ENCODE measurements around the gene NBAS.

NBAS gene

DNA sequence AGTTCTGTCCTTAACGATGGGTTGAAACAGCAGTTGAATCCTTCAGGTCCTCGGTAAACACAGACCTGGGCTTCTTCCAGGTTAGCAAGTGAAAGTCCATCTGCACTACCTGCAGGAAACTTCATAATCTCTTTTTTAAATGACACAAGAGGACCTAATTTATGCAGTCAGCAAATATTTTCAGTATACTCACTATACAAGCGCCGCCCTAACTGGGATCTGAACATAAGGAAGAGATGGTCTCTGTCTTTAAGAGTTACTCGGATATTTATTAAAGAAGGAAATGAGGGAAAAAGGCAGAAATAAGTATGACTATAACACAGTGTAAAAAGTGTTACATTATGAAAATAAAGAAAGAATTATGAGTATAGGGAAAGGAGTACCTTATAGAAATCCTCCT, 103.3 kb downstream of the NBAS start:
- no peak for DNase-seq
- Histone ChIP-seq H2BK15ac (ENCODE audit: low read depth, poor library complexity, severe bottlenecking) (no peak overlapping the region), H3K18ac (ENCODE audit: low read depth in 1 of 2, low read length in 2 of 2) (no peak overlapping the region), H3K36me3 (ENCODE audit: control insufficient read depth in 1 of 2, insufficient read depth in 2 of 2, low read depth in 1 of 2, low read length in 2 of 2) (peaks cover 10 to 67% of the 10 kb centered on the region in 2 experiments), H4K8ac (ENCODE audit: low read length) (no peak overlapping the region), H2BK5ac (ENCODE audit: low read depth, low read length, poor library complexity, severe bottlenecking) (no peak overlapping the region), H3K4me2 (ENCODE audit: low read length, poor library complexity, severe bottlenecking) (no peak overlapping the region), H3K4me1 (ENCODE audit: control insufficient read depth, insufficient read depth, low read depth, low read length) (no peaks in the 10 kb centered on the region), H4K91ac (ENCODE audit: low read length) (no peak overlapping the region), H2AK5ac (ENCODE audit: low read length, severe bottlenecking) (no peak overlapping the region), H3K14ac (ENCODE audit: low read length in 2 of 2) (no peak overlapping the region), H3K27me3 (ENCODE audit: control insufficient read depth in 1 of 2, insufficient read depth in 1 of 2, low read length in 2 of 2) (no peaks in the 10 kb centered on the region), H3K4ac (ENCODE audit: low read depth in 1 of 2, low read length in 2 of 2) (no peak overlapping the region), H3K9ac (ENCODE audit: low read length) (no peak overlapping the region), H3K4me3 (ENCODE audit: insufficient read depth in 1 of 2, low read depth in 1 of 2, low read length in 2 of 2) (no peak overlapping the region), H2BK12ac (ENCODE audit: low read length in 2 of 2) (no peak overlapping the region), H2BK120ac (ENCODE audit: low read depth, low read length) (no peak overlapping the region), H3K23ac (ENCODE audit: low read length in 2 of 2) (no peak overlapping the region), H3K9me3 (ENCODE audit: control insufficient read depth, low read length) (no peaks in the 10 kb centered on the region), H3K79me1 (replicated peaks; ENCODE audit: low read length, poor library complexity, severe bottlenecking) (peaks cover 4% of the 10 kb centered on the region), H3K27ac (ENCODE audit: low read length, poor library complexity, severe bottlenecking) (no peak overlapping the region), H2AFZ (ENCODE audit: low read depth, low read length) (no peak overlapping the region)
- 79% methylated on average over 5 of the region's 5 CpGs for WGBS

DNA sequence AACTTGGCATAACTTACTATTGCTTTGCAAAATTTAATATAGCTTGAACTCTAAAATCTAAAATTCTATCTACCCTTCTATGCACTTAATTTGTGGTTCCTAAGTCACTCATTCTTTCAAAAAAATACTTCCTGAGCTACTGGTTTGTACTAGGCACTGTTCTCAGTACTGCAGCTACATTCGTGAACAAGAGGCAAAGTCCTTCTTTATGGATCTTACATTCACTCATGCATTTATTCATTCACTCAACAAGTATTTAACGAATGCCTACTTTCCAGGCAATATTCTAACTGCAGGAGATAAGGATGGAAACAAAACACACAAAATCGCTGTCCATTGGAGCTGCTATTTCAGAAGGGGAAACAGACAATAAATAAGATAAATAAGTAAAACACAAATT, 104.8 kb downstream of the NBAS start:
- no peak overlapping the region for H2BK15ac ChIP-seq (ENCODE audit: low read depth, poor library complexity, severe bottlenecking)
- H3K9ac ChIP-seq (ENCODE audit: low read length), result no peak overlapping the region
- H3K4me2 ChIP-seq (ENCODE audit: low read length, poor library complexity, severe bottlenecking), result no peak overlapping the region
- no peak overlapping the region for H3K27ac ChIP-seq (ENCODE audit: low read length, poor library complexity, severe bottlenecking)
- no peak overlapping the region for H4K91ac ChIP-seq (ENCODE audit: low read length)
- no peak overlapping the region for H2AFZ ChIP-seq (ENCODE audit: low read depth, low read length)
- no peaks in the 10 kb centered on the region for H3K9me3 ChIP-seq (ENCODE audit: control insufficient read depth, low read length)
- H3K27me3 ChIP-seq (ENCODE audit: control insufficient read depth in 1 of 2, insufficient read depth in 1 of 2, low read length in 2 of 2), result no peaks in the 10 kb centered on the region
- WGBS, result 100% methylated on average over 1 of the region's 3 CpGs
- H4K8ac ChIP-seq (ENCODE audit: low read length), result no peak overlapping the region
- no peak overlapping the region for H2AK5ac ChIP-seq (ENCODE audit: low read length, severe bottlenecking)
- H3K14ac ChIP-seq (ENCODE audit: low read length in 2 of 2), result no peak overlapping the region
- no peak overlapping the region for H3K23ac ChIP-seq (ENCODE audit: low read length in 2 of 2)
- H2BK12ac ChIP-seq (ENCODE audit: low read length in 2 of 2), result no peak overlapping the region
- H3K36me3 ChIP-seq (ENCODE audit: control insufficient read depth in 1 of 2, insufficient read depth in 2 of 2, low read depth in 1 of 2, low read length in 2 of 2), result peaks cover 10 to 62% of the 10 kb centered on the region in 2 experiments
- H3K18ac ChIP-seq (ENCODE audit: low read depth in 1 of 2, low read length in 2 of 2), result no peak overlapping the region
- no peaks in the 10 kb centered on the region for H3K4me1 ChIP-seq (ENCODE audit: control insufficient read depth, insufficient read depth, low read depth, low read length)
- H3K4me3 ChIP-seq (ENCODE audit: insufficient read depth in 1 of 2, low read depth in 1 of 2, low read length in 2 of 2), result no peak overlapping the region
- DNase-seq, result no peak
- H2BK120ac ChIP-seq (ENCODE audit: low read depth, low read length), result no peak overlapping the region
- H3K4ac ChIP-seq (ENCODE audit: low read depth in 1 of 2, low read length in 2 of 2), result no peak overlapping the region
- H3K79me1 ChIP-seq (replicated peaks; ENCODE audit: low read length, poor library complexity, severe bottlenecking), result peaks cover 2% of the 10 kb centered on the region
- H2BK5ac ChIP-seq (ENCODE audit: low read depth, low read length, poor library complexity, severe bottlenecking), result no peak overlapping the region

DNA sequence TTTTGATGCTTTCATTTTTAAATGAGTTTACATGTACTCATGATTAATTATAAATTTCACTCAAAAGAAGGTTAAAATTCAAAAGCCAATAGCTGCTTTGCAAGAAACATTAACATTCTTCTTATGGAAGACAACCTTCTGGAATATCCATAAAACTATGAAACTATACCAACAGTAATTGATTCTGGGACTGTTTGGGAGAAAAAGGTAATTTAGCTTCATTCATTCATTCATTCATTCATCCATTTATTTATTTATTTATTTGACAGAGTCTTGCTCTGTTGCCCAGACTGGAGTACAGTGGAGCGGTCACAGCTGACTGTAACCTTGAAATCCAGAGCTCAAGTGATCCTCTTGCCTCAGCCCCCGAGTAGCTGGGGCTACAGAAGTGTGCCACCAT, 110.3 kb downstream of the NBAS start:
- Histone ChIP-seq H2BK120ac (ENCODE audit: low read depth, low read length) (no peak overlapping the region), H3K4me1 (ENCODE audit: control insufficient read depth, insufficient read depth, low read depth, low read length) (no peaks in the 10 kb centered on the region), H3K36me3 (ENCODE audit: control insufficient read depth in 1 of 2, insufficient read depth in 2 of 2, low read depth in 1 of 2, low read length in 2 of 2) (peaks cover 0 to 32% of the 10 kb centered on the region in 2 experiments), H2BK5ac (ENCODE audit: low read depth, low read length, poor library complexity, severe bottlenecking) (no peak overlapping the region), H2AK5ac (ENCODE audit: low read length, severe bottlenecking) (no peak overlapping the region), H4K8ac (ENCODE audit: low read length) (no peak overlapping the region), H3K4me2 (ENCODE audit: low read length, poor library complexity, severe bottlenecking) (no peak overlapping the region), H3K27ac (ENCODE audit: low read length, poor library complexity, severe bottlenecking) (no peak overlapping the region), H2BK15ac (ENCODE audit: low read depth, poor library complexity, severe bottlenecking) (no peak overlapping the region), H3K14ac (ENCODE audit: low read length in 2 of 2) (no peak overlapping the region), H3K9ac (ENCODE audit: low read length) (no peak overlapping the region), H3K23ac (ENCODE audit: low read length in 2 of 2) (no peak overlapping the region), H2BK12ac (ENCODE audit: low read length in 2 of 2) (no peak overlapping the region), H2AFZ (ENCODE audit: low read depth, low read length) (no peak overlapping the region), H4K91ac (ENCODE audit: low read length) (no peak overlapping the region), H3K9me3 (ENCODE audit: control insufficient read depth, low read length) (peaks cover 7% of the 10 kb centered on the region), H3K4me3 (ENCODE audit: insufficient read depth in 1 of 2, low read depth in 1 of 2, low read length in 2 of 2) (no peak overlapping the region), H3K27me3 (ENCODE audit: control insufficient read depth in 1 of 2, insufficient read depth in 1 of 2, low read length in 2 of 2) (no peaks in the 10 kb centered on the region), H3K18ac (ENCODE audit: low read depth in 1 of 2, low read length in 2 of 2) (no peak overlapping the region), H3K4ac (ENCODE audit: low read depth in 1 of 2, low read length in 2 of 2) (no peak overlapping the region), H3K79me1 (replicated peaks; ENCODE audit: low read length, poor library complexity, severe bottlenecking) (peaks cover 4% of the 10 kb centered on the region)
- WGBS, result 100% methylated on average over 2 of the region's 2 CpGs
- no peak for DNase-seq

GRCh38 chr2:15449556-15450236, 111.4 kb downstream of the NBAS start:
- no peak overlapping the region for H4K91ac ChIP-seq (ENCODE audit: low read length)
- H3K27ac ChIP-seq (ENCODE audit: low read length, poor library complexity, severe bottlenecking), result no peak overlapping the region
- H2AK5ac ChIP-seq (ENCODE audit: low read length, severe bottlenecking), result no peak overlapping the region
- no peak overlapping the region for H3K23ac ChIP-seq (ENCODE audit: low read length in 2 of 2)
- no peaks in the 10 kb centered on the region for H3K27me3 ChIP-seq (ENCODE audit: control insufficient read depth in 1 of 2, insufficient read depth in 1 of 2, low read length in 2 of 2)
- H3K4me1 ChIP-seq (ENCODE audit: control insufficient read depth, insufficient read depth, low read depth, low read length), result no peaks in the 10 kb centered on the region
- H2AFZ ChIP-seq (ENCODE audit: low read depth, low read length), result no peak overlapping the region
- no peak overlapping the region for H2BK12ac ChIP-seq (ENCODE audit: low read length in 2 of 2)
- no peak overlapping the region for H3K14ac ChIP-seq (ENCODE audit: low read length in 2 of 2)
- peaks cover 0 to 26% of the 10 kb centered on the region in 2 experiments for H3K36me3 ChIP-seq (ENCODE audit: control insufficient read depth in 1 of 2, insufficient read depth in 2 of 2, low read depth in 1 of 2, low read length in 2 of 2)
- no peak overlapping the region for H3K4me3 ChIP-seq (ENCODE audit: insufficient read depth in 1 of 2, low read depth in 1 of 2, low read length in 2 of 2)
- peak; percentile 6 for DNase-seq
- no peak overlapping the region for H3K18ac ChIP-seq (ENCODE audit: low read depth in 1 of 2, low read length in 2 of 2)
- H2BK120ac ChIP-seq (ENCODE audit: low read depth, low read length), result no peak overlapping the region
- H3K79me1 ChIP-seq (replicated peaks; ENCODE audit: low read length, poor library complexity, severe bottlenecking), result peaks cover 4% of the 10 kb centered on the region
- no peak overlapping the region for H3K4ac ChIP-seq (ENCODE audit: low read depth in 1 of 2, low read length in 2 of 2)
- 87% methylated on average over 2 of the region's 2 CpGs for WGBS
- H2BK5ac ChIP-seq (ENCODE audit: low read depth, low read length, poor library complexity, severe bottlenecking), result no peak overlapping the region
- H2BK15ac ChIP-seq (ENCODE audit: low read depth, poor library complexity, severe bottlenecking), result no peak overlapping the region
- peaks cover 7% of the 10 kb centered on the region for H3K9me3 ChIP-seq (ENCODE audit: control insufficient read depth, low read length)
- no peak overlapping the region for H3K9ac ChIP-seq (ENCODE audit: low read length)
- H3K4me2 ChIP-seq (ENCODE audit: low read length, poor library complexity, severe bottlenecking), result no peak overlapping the region
- H4K8ac ChIP-seq (ENCODE audit: low read length), result no peak overlapping the region
